ENCODE measurements around the gene TNFSF18.
"Not testable (repeated sequence)": the region's sequence is repeated elsewhere in the genome, so short reads cannot be mapped to it uniquely, and the experiment has no call there.

DNA sequence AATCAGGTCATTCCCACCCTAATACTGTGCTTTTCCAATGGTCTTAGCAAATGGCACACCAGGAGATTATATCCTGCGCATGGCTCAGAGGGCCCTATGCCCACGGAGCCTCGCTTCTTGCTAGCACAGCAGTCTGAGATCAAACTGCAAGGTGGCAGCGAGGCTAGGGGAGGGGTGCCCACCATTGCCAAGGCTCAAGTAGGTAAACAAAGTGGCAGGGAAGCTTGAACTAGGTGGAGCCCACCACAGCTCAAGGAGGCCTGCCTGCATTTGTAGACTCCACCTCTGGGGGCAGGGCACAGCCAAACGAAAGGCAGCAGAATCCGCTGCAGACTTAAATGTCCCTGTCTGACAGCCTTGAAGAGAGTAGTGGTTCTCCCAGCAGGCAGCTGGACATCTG lies 23.5 kb upstream of the TNFSF18 start:
- TF ChIP-seq, protein P1, sequence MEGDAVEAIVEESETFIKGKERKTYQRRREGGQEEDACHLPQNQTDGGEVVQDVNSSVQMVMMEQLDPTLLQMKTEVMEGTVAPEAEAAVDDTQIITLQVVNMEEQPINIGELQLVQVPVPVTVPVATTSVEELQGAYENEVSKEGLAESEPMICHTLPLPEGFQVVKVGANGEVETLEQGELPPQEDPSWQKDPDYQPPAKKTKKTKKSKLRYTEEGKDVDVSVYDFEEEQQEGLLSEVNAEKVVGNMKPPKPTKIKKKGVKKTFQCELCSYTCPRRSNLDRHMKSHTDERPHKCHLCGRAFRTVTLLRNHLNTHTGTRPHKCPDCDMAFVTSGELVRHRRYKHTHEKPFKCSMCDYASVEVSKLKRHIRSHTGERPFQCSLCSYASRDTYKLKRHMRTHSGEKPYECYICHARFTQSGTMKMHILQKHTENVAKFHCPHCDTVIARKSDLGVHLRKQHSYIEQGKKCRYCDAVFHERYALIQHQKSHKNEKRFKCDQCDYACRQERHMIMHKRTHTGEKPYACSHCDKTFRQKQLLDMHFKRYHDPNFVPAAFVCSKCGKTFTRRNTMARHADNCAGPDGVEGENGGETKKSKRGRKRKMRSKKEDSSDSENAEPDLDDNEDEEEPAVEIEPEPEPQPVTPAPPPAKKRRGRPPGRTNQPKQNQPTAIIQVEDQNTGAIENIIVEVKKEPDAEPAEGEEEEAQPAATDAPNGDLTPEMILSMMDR (conservative IDR thresholded peaks at IDR 0.05), result not testable (repeated sequence)
- not testable (repeated sequence) for TF ChIP-seq ZFX (IDR thresholded peaks at IDR 0.05)
